HCT116 (cell line): ENCODE data around the gene AMBP.

ENCODE experiments used
- EZH2phosphoT487 ChIP-seq: fragments of 200-600 bp; IDR thresholded peaks from 2 replicates; pipeline ENCODE4 v1.6.1; 2018; ENCODE audit warnings: antibody characterized with exemption, borderline replicate concordance
- TF ChIP-seq, protein P1 (sequence below): IDR thresholded peaks from 2 replicates; pipeline ENCODE4 v1.6.1; 2011; ENCODE audit warnings: mild to moderate bottlenecking, low read length, moderate library complexity; ENCODE audit not compliant: insufficient replicate concordance; ENCODE audit errors: extremely low read depth
- TF ChIP-seq, protein P2 (sequence below), 3 experiments: fragments of 200-600 bp in 1 of 3; sonication (generic) in 1 of 3; IDR thresholded peaks in 2 of 3; conservative IDR thresholded peaks in 1 of 3; 2 replicates each; pipeline ENCODE4 v1.5.1; 2012 to 2017; ENCODE audit warnings: low read depth in 2 of 3, low read length in 2 of 3, antibody characterized with exemption in 1 of 3, borderline replicate concordance in 1 of 3, control low read depth in 1 of 3, mild to moderate bottlenecking in 1 of 3, mixed read lengths in 1 of 3, mixed run types in 1 of 3, moderate library complexity in 1 of 3; ENCODE audit not compliant: insufficient read depth in 1 of 3

DNA sequence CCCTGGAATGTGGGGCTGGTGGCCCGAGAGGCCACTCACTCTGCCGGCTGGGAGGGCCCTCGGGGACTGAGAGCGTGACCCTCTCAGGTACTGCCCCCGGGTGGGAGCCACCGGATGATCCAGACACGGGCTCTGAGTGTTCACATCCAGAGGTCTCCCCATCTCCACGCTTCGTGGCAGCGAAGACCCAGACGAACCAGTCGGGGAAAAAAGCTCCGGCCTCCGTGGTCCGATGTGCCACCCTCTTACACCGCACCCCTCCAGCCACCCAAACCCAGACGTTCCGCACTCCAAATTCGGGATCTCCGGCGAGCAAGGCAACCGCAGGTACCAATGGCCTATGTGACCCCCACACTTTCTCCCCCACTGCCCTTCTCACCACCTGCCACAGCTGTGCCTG, 49.5 kb downstream of the AMBP start:
- TF ChIP-seq, protein P1, sequence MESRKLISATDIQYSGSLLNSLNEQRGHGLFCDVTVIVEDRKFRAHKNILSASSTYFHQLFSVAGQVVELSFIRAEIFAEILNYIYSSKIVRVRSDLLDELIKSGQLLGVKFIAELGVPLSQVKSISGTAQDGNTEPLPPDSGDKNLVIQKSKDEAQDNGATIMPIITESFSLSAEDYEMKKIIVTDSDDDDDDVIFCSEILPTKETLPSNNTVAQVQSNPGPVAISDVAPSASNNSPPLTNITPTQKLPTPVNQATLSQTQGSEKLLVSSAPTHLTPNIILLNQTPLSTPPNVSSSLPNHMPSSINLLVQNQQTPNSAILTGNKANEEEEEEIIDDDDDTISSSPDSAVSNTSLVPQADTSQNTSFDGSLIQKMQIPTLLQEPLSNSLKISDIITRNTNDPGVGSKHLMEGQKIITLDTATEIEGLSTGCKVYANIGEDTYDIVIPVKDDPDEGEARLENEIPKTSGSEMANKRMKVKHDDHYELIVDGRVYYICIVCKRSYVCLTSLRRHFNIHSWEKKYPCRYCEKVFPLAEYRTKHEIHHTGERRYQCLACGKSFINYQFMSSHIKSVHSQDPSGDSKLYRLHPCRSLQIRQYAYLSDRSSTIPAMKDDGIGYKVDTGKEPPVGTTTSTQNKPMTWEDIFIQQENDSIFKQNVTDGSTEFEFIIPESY = no peak
- TF ChIP-seq, protein P2, sequence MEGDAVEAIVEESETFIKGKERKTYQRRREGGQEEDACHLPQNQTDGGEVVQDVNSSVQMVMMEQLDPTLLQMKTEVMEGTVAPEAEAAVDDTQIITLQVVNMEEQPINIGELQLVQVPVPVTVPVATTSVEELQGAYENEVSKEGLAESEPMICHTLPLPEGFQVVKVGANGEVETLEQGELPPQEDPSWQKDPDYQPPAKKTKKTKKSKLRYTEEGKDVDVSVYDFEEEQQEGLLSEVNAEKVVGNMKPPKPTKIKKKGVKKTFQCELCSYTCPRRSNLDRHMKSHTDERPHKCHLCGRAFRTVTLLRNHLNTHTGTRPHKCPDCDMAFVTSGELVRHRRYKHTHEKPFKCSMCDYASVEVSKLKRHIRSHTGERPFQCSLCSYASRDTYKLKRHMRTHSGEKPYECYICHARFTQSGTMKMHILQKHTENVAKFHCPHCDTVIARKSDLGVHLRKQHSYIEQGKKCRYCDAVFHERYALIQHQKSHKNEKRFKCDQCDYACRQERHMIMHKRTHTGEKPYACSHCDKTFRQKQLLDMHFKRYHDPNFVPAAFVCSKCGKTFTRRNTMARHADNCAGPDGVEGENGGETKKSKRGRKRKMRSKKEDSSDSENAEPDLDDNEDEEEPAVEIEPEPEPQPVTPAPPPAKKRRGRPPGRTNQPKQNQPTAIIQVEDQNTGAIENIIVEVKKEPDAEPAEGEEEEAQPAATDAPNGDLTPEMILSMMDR (IDR thresholded peaks at IDR 0.05 in 2 of 3, conservative IDR thresholded peaks at IDR 0.05 in 1 of 3; ENCODE audit: borderline replicate concordance in 1 of 3, insufficient read depth in 1 of 3, low read depth in 2 of 3, low read length in 2 of 3) = no peak
- no peak for TF ChIP-seq EZH2phosphoT487
